Effector CD4-positive, alpha-beta T cell (primary cell): ENCODE data around the gene NSG1.
"Not testable (repeated sequence)": the region's sequence is repeated elsewhere in the genome, so short reads cannot be mapped to it uniquely, and the experiment has no call there.

ENCODE experiments used
- DNase-seq: peaks from one replicate; pipeline ENCODE4 v3.0.0-alpha.2; 2020

Gene NSG1

DNA sequence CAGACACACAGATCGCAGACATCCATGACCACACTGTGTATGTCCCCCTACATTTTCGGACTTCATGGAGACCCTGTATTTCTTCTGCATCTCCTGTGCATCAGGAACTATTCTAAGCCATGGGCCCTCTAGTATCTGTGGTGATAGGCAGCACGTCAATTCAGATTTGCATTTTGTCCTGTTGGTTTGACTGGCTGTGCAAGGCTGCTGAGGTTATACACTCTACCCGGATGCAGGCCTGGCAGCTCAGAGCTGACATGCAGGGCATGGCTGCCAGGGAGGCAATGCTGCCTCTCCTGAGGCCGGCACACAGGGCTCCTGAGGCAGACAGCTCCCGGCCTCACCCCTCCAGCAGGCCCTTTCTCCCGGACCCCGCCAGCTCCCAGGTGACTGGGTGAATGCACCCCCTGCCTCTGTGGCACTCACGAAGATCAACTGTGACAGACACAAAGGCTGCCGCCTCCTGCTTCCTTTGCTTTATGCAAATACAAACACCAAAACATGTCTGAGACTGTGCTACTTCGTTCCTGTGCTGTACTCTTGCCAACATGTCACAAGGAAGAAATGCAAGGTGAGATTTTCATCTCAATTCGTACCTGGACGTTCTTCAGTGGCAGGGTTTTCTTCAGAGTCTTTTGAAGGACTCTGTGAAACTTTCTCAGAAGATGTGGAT lies 51.0 kb downstream of the NSG1 start:
- DNase-seq = no peak

DNA sequence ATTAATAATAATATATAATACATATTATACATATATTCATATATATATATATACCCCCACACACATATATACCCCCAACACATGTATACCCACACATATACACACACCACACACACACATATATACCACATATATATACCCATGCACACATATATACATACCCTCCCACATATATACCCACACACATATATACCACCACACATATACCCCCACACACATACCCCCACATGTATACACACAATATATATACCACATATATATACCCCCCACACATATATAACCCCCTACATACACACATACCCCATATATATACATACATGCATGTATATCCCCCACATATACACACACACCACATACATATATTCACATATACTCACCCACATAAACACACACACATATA lies 52.0 kb downstream of the NSG1 start:
- no peak for DNase-seq

- DNase-seq = no peak
Measured at GRCh38 chr4:4439782-4440181, 52.9 kb downstream of the NSG1 start.

GRCh38 chr4:4440333-4441061 lies 53.6 kb downstream of the NSG1 start:
- no peak for DNase-seq

- DNase-seq = no peak
Measured at GRCh38 chr4:4443821-4444220, 56.9 kb downstream of the NSG1 start.

DNA sequence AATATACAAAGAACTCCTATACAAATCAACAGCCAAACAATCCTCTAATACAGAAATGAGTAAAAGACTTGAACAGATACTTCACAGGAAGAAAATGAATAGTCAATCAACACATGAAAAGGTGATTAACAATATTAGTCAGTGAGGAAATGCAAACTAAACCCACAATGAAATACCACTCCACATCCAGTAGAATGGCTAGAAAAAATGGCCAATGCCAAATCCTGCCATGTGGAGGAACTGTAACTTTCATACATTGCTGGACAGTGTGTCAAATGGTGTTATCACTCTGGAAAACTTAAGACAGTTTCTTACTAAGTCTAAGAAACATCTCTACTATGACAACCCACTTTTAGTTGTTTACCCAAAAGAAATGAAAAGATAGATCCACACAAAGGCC lies 59.5 kb downstream of the NSG1 start:
- DNase-seq = no peak

GRCh38 chr4:4455210-4455865 lies 68.4 kb downstream of the NSG1 start:
- DNase-seq = no peak

DNA sequence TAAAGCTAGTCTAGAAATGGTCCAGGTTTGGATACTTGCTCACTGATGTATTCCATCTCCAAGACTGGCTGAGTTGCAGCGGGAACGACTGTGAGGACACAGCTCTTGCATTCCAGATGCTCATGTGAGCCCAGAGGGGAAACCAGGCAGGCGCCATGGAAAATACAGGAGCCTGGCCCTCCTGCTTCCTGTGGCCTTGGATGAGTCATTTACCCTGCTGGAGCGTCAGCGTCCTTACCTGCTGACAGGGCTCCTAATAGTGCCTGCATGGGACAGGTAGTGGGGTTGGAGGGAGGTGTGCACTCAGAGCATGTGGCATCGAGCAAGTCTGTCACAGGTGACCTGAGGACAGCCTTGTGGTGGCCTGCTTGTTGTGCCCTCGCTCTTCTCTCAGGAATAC lies 69.4 kb downstream of the NSG1 start:
- DNase-seq = no peak

- DNase-seq = no peak
Measured at GRCh38 chr4:4456816-4457578, 70.1 kb downstream of the NSG1 start.

GRCh38 chr4:4457803-4458553 lies 71.1 kb downstream of the NSG1 start:
- DNase-seq = no peak

DNA sequence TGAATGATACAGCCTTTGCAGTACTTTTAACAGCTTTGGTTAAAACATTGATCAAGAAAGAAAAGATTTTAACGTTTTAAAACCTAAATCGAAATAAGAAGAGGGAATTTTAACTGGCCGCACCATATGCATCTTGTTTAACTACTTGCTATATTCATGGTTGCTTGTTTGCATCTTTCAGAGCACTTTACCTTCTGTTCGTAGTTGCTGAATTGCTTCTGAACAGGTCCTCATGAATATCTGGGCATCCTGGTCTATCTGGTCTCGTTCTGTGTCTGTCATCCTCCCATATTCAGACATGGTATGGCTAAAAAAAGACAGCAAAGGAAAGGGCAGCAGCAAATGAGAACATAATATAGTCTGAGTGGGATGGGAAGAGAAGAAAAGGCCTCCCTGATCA lies 72.3 kb downstream of the NSG1 start:
- DNase-seq = no peak

DNA sequence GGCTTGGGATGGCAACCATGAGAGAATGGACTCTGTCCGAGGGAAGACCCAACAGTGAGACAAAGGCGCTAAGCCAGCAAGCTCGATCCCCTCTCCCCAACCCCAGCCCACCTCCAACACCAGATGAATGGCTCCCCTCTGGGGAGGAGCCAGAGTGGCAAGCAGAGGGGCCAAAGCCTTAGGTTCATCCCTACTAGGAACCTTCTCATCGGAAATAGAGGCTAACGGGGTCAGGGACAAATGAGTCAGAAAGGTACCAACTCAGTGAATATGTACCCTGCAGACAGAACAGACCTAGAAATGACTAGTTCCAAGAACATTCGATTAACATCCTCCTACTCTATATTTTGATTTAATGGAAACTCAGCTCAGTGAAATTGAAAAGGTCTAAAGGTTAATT lies 73.9 kb downstream of the NSG1 start:
- DNase-seq = no peak

GRCh38 chr4:4461178-4461577 lies 74.3 kb downstream of the NSG1 start:
- no peak for DNase-seq

- DNase-seq = peak; percentile 25
Measured at GRCh38 chr4:4461850-4462249, 74.9 kb downstream of the NSG1 start.

DNA sequence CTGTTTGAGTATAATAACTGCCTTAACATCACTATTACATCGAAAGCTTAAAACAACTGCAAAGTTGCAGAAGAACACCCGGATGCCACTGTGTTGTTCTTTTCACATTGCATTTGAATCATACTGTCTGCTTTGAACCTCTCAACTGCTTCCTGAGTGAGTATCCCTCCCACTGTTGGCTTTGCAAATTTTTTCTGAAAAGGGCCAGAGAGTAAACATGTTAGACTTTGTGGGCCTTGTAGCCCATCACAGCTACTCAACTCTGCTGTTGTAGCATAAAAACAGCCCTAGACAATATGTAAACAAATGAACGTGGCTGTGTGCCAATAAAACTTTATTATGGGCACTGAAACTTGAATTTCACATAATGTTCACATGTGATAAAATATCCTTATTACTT lies 76.1 kb downstream of the NSG1 start:
- no peak for DNase-seq

- DNase-seq = not testable (repeated sequence)
Measured at GRCh38 chr4:4465238-4465637, 78.3 kb downstream of the NSG1 start.
